Thyroid gland (tissue), 4 donors: ENCODE measurements around the gene TMF1.

ENCODE experiments used
- CTCF ChIP-seq, 6 experiments: fragments of 200-600 bp in 3 of 6; fragments of 450-650 bp in 3 of 6; sonication (generic) in 3 of 6; IDR thresholded peaks; one replicate each; pipeline ENCODE4 v1.5.1; 2016 to 2019; ENCODE audit warnings: antibody characterized with exemption in 6 of 6, mild to moderate bottlenecking in 2 of 6, inconsistent platforms in 1 of 6, moderate library complexity in 1 of 6
- POLR2A ChIP-seq, 2 donors: fragments of 450-650 bp; IDR thresholded peaks; one replicate each; pipeline ENCODE4 v1.6.1; 2017; ENCODE audit warnings: antibody characterized with exemption in 2 of 2, mild to moderate bottlenecking in 2 of 2, moderate library complexity in 1 of 2

DNA sequence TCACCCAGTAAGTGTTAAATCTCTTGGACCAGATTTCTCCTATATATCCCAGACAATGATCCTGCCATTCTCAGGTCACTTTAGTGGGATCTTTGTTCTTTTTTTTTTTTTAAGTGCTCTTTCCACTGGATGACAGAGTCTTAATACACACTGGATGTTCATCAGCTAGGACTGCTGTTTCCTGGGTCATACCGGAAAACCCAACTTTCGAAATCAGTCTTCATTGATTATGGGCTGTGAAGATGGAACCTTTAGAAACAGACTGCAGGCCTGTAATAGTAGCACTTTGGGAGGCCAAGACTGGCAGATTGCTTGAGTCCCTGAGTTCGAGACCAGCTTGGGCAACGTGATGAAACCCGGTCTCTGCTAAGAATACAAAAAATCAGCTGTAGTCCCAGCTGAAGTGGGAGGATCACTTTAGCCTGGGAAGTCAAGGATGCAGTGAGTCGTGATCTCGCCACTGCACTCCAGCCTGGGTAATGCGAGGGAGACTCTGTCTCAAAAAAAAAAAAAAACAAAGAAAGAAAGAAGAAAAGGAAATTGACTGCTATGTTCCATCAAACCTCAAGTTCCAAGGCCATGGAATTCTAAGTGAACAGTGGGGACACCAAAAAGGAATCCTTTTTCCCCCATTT lies 40.9 kb downstream of the TMF1 start:
- TF ChIP-seq CTCF (IDR thresholded peaks at IDR 0.05), result no peak
- TF ChIP-seq POLR2A (IDR thresholded peaks at IDR 0.05), result no peak
